Coronary artery (tissue), 2 donors: ENCODE results near the gene OR51B2.
"Not testable (repeated sequence)": the region's sequence is repeated elsewhere in the genome, so short reads cannot be mapped to it uniquely, and the experiment has no call there.

ENCODE experiments used
- DNase-seq: peaks from one replicate; pipeline ENCODE4 v3.0.0-alpha.2; 2017; ENCODE audit warnings: low spot score
- H3K27ac ChIP-seq, 2 donors: fragments of 200-600 bp; sonication (generic); one replicate each; pipeline ENCODE4 v1.5.1; 2016 to 2019
- H3K4me3 ChIP-seq: fragments of 200-600 bp; sonication (generic); 2 replicates; pipeline ENCODE4 v1.5.1; 2016; ENCODE audit warnings: mild to moderate bottlenecking, moderate library complexity
- TF ChIP-seq, protein P1 (sequence below): fragments of 200-600 bp; sonication (generic); IDR thresholded peaks from one replicate; pipeline ENCODE4 v1.5.1; 2019; ENCODE audit warnings: antibody characterized with exemption

The OR51B2 gene

DNA sequence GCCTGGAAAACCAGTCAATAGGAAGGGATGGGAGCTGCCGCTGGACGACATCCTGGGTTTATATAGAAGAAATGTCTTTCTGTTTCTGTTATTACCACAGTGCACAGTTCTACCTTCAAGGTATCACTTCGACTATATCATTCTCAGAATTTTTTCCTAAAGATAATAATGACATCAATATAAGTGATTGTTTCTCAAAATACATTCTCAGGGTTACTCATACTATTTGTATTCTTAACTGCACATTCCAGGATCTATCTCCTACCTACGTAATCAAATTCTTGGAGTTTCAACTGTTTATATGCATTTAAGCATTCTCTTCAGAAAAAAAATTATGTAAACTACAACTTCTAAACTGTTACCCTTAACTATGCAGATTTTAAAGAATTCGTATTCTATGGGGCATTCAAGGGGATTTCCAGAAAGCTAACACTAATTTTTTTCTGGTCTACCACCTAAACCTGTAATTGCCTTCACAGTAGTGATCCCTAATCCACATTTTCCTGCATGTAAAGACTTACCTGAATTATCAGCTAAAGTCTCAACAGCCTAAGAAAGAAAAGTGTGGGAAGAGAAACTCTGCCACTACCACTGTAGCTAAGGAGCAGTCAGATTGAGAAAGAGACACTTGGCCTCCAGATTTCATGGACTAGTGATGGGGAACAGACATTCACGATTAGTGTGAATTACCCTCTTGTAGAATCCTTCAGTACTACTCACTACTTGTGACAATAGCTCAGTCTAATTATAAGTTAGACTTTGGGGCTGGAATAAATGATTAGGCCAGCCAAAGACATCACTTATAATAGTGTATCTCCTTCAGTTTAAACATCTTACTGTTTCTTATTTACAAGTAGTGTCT is 19.6 kb upstream of the OR51B2 start, which contains the start of gene OR51B5:
Gene OR51B5, minus strand, starts transcription at position 51 of the 862 bp plus-strand sequence. Its CDS starts 0 bp downstream, at position 51.
- TF ChIP-seq, protein P1, sequence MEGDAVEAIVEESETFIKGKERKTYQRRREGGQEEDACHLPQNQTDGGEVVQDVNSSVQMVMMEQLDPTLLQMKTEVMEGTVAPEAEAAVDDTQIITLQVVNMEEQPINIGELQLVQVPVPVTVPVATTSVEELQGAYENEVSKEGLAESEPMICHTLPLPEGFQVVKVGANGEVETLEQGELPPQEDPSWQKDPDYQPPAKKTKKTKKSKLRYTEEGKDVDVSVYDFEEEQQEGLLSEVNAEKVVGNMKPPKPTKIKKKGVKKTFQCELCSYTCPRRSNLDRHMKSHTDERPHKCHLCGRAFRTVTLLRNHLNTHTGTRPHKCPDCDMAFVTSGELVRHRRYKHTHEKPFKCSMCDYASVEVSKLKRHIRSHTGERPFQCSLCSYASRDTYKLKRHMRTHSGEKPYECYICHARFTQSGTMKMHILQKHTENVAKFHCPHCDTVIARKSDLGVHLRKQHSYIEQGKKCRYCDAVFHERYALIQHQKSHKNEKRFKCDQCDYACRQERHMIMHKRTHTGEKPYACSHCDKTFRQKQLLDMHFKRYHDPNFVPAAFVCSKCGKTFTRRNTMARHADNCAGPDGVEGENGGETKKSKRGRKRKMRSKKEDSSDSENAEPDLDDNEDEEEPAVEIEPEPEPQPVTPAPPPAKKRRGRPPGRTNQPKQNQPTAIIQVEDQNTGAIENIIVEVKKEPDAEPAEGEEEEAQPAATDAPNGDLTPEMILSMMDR, result no peak
- Histone ChIP-seq H3K4me3 (no peak within 1 kb of the TSS), H3K27ac (no peak within 1 kb of the TSS)

DNA sequence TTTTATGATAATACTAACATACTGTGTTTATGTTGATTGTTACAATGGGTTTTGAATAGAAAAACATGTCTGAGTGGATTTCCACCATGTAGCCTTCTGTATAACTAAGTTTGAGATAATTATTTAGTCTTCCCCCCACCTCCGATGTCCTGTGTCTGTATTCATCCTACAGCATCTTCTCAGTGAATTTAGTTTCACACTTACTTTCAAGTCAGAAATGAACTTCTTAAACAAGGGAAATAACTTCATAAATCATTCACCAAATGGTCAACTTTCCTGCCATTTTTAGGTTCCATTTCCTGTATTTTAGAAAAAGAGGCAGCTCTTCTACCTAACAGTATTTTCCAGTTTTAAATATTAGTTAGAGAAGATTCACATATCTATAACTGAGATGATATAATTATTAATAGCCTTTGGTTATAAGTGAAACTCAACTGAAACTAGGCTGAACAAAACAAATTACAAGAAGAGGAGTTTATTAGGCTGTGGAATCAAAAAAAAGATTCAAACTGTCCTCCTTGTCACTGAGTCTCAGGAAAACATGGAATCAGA is 15.8 kb upstream of the OR51B2 start:
- no peak overlapping the region for H3K27ac ChIP-seq
- no peak overlapping the region for H3K4me3 ChIP-seq
- DNase-seq, result no peak
- TF ChIP-seq, protein P1, result no peak

More for the DNA sequence above, 19.6 kb upstream of the OR51B2 start, which contains the start of gene OR51B5:
- no peak for DNase-seq

DNA sequence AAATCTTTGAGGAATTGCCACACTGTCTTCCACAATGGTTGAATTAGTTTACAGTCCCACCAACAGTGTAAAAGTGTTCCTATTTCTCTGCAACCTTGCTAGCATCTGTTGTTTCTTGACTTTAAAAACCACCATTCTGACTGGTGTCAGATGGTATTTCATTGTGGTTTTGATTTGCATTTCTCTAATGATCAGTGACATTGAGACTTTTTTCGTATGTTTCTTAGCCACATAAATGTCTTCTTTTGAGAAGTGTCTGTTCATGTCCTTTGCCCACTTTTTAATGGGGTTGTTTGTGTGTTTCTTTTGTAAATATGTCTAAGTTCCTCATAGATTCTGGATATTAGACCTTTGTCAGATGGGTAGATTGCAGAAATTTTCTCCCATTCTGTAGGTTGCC is 13.2 kb upstream of the OR51B2 start:
- not testable (repeated sequence) for H3K4me3 ChIP-seq, DNase-seq, H3K27ac ChIP-seq

DNA sequence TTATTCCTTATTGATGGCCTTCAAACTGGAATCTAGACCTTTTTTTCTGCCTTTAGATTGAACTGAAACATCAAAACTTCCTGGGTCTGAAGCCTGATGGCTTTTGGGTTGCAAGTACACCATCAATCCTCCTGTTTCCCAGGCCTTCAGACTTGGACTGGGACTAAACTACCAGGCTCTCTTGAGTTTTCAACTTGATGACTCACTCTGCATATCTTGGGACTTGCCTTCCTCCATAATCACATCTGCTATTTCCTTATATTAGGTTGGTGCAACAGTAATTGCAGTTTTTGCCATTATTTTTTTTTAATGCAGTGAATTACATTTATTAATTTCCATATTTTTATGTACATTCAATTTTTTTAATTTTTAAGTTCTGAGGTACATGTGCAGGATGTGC is 12.2 kb upstream of the OR51B2 start:
- TF ChIP-seq, protein P1, result no peak

DNA sequence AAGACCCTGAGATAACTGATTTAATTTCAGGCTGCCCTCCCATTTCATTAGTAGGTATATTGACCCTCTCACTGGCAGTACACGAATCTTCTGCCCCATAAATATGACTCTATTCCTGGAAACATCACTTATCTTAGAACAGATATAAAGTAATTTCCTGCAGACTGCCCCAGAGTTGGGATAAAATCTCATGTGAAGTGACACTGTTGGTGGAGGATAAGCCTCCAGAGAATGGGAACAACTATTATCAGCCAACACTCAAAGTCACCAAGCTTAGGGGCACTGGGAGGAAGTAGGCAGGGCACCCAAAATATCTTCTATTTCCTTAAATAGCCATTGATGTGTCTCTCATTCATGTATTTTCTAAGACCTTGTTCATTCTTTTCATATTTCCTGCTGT is 11.1 kb upstream of the OR51B2 start:
- Histone ChIP-seq H3K4me3 (no peak overlapping the region), H3K27ac (no peak overlapping the region)
- no peak for DNase-seq
- TF ChIP-seq, protein P1, result no peak

More for the DNA sequence above, 12.2 kb upstream of the OR51B2 start:
- DNase-seq, result no peak
- no peak overlapping the region for H3K4me3 ChIP-seq
- H3K27ac ChIP-seq, result no peak overlapping the region

DNA sequence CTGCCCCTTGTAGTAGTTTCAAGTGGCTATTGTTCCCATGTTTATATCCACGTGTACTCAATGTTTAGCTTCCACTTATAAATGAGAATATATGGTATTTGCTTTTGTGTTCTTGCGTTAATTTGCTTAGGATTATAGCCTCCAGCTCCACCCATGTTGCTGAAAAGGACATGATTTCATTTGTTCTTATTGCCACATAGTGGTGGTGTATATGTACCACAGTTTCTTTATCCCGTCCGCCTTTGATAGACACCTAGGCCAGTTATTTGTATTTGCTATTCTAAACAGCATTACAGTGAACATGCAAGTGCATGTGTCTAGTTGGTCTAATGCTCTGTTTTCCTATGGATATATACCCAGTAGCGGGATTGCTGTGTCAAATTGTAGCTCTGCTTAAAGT is 6.8 kb downstream of the OR51B2 start:
- Histone ChIP-seq H3K4me3 (no peak overlapping the region), H3K27ac (no peak overlapping the region)
- TF ChIP-seq, protein P1, result no peak
- DNase-seq, result no peak

DNA sequence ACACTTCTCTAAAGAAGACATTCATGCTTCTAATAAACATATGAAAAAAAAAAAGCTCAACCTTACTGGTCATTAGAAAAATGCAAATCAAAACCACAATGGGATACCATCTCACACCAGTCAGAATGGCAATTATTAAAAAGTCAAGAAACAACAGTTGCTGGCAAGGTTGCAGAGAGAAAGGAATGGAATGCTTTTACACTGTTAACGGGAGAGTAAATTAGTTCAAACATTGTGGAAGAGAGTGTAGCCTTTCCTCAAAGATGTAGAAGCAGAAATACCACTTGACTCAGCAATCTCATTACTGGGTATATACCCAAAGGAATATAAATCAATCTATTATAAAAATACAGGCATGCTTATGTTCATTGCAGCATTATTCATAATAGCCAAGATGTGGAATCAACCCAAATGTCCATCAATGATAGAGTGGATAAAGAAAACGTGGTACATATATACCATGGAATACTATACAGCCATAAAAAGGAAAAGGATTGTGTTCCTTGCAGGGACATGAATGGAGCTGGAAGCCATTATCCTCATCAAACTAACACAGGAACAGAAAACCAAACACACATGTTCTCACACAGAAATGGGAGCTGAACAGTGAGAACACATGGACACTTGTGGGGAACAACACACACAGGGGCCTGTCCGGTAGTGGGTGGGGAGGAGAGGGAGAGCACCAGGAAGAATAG is 10.6 kb downstream of the OR51B2 start:
- H3K4me3 ChIP-seq, DNase-seq, H3K27ac ChIP-seq: not testable (repeated sequence)

DNA sequence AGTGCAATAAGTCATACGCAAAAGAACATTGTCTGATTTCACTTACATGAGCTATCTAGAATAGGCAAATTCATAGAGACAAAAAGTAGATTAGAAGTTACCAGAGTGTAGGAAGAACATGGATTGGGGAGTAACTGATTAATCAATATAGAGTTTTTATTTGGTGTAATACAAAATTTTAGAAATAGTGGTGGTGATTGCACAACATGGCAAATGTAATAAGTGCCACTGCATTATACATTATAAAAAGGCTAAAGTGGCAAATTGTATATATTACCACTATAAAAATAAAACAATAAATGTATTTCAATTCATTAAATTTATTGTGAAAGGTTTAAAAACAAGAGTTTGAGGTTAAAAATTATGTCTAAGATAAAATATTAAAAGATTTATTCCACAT is 13.7 kb downstream of the OR51B2 start:
- Histone ChIP-seq H3K4me3 (no peak overlapping the region), H3K27ac (no peak overlapping the region)
- no peak for DNase-seq
- TF ChIP-seq, protein P1, result no peak
